ENCODE results near the gene NKG7.
A peak's percentile ranks its signal among the peaks of the same experiment; 100 is the strongest.

The NKG7 gene

GRCh38 chr19:51380379-51380778, 7.9 kb upstream of the NKG7 start:
- TF ChIP-seq Cebpa-rat (IDR thresholded peaks at IDR 0.05): no peak
- no peak overlapping the region for H3K4me3 ChIP-seq
- peak overlapping the region in 10 of 11 experiments; percentile 18 to 82 (median 72); a peak in 20 of 22 replicates for H3K4me2 ChIP-seq
- no peaks in the 10 kb centered on the region; a peak in 1 of 22 replicates for H3K36me3 ChIP-seq
- H3K4me1 ChIP-seq: peaks cover 13 to 51% (median 44%) of the 10 kb centered on the region in 10 experiments
- peak overlapping the region in 8 of 11 experiments; percentile 39 to 63 (median 48); a peak in 13 of 22 replicates for H3K27ac ChIP-seq
- H4K20me1 ChIP-seq: no peaks in the 10 kb centered on the region
- no peak overlapping the region; a peak in 1 of 22 replicates for H3K9ac ChIP-seq
- peaks cover 6 to 14% (median 12%) of the 10 kb centered on the region in 11 experiments; a peak in 21 of 22 replicates for H3K9me3 ChIP-seq (replicated peaks in 1 of 11)
- H3K27me3 ChIP-seq: no peaks in the 10 kb centered on the region

- TF ChIP-seq Cebpa-rat (IDR thresholded peaks at IDR 0.05): no peak
Observed at GRCh38 chr19:51377422-51377821, 5.0 kb upstream of the NKG7 start.

GRCh38 chr19:51375504-51376221, 3.2 kb upstream of the NKG7 start:
- H3K4me2 ChIP-seq: peak overlapping the region; percentile 62 to 100 (median 98)
- peak in 8 of 11 experiments; percentile 32 to 86 (median 63); a peak in 12 of 22 replicates for TF ChIP-seq Cebpa-rat (IDR thresholded peaks at IDR 0.05)
- peak overlapping the region in 10 of 11 experiments; percentile 6 to 73 (median 63); a peak in 18 of 22 replicates for H3K9ac ChIP-seq
- H3K27ac ChIP-seq: peak overlapping the region in 10 of 11 experiments; percentile 41 to 100 (median 98); a peak in 19 of 22 replicates
- H4K20me1 ChIP-seq: no peaks in the 10 kb centered on the region
- H3K4me1 ChIP-seq: peaks cover 59 to 91% (median 86%) of the 10 kb centered on the region in 10 experiments
- H3K36me3 ChIP-seq: no peaks in the 10 kb centered on the region
- H3K27me3 ChIP-seq: no peaks in the 10 kb centered on the region
- peaks cover 0 to 5% (median 0%) of the 10 kb centered on the region in 11 experiments; a peak in 3 of 22 replicates for H3K9me3 ChIP-seq (replicated peaks in 1 of 11)
- peak overlapping the region in 3 of 10 experiments; percentile 3 to 26 (median 18); a peak in 2 of 20 replicates for H3K4me3 ChIP-seq

More at GRCh38 chr19:51377422-51377821, 5.0 kb upstream of the NKG7 start:
- Histone ChIP-seq H3K9ac (no peak overlapping the region), H3K27ac (peak overlapping the region in 5 of 11 experiments; percentile 26 to 98 (median 37); a peak in 6 of 22 replicates), H4K20me1 (no peaks in the 10 kb centered on the region), H3K36me3 (no peaks in the 10 kb centered on the region; a peak in 1 of 22 replicates), H3K9me3 (replicated peaks in 1 of 11) (peaks cover 6 to 18% (median 12%) of the 10 kb centered on the region in 11 experiments; a peak in 21 of 22 replicates), H3K27me3 (no peaks in the 10 kb centered on the region), H3K4me3 (no peak overlapping the region), H3K4me1 (peaks cover 41 to 78% (median 72%) of the 10 kb centered on the region in 10 experiments), H3K4me2 (peak overlapping the region in 5 of 11 experiments; percentile 0 to 98 (median 37); a peak in 9 of 22 replicates)

- no peak for TF ChIP-seq Cebpa-rat (IDR thresholded peaks at IDR 0.05)
- 0 out of 22 replicates have a peak, but pooled peaks cover 0 to 5% (median 0%) of the 10 kb centered on the region in 11 experiments for H3K36me3 ChIP-seq
- H3K4me1 ChIP-seq: peaks cover 83 to 91% (median 88%) of the 10 kb centered on the region in 10 experiments
- H3K4me3 ChIP-seq: peak overlapping the region; percentile 16 to 87 (median 66); a peak in 19 of 20 replicates
- peak overlapping the region; percentile 39 to 100 (median 98); a peak in 21 of 22 replicates for H3K27ac ChIP-seq
- H3K9ac ChIP-seq: peak overlapping the region; percentile 67 to 96 (median 93)
- H3K27me3 ChIP-seq: no peaks in the 10 kb centered on the region
- H4K20me1 ChIP-seq: no peaks in the 10 kb centered on the region
- H3K9me3 ChIP-seq (replicated peaks in 1 of 11): 0 out of 22 replicates have a peak, but pooled peaks cover 0 to 5% (median 0%) of the 10 kb centered on the region in 11 experiments
- H3K4me2 ChIP-seq: peak overlapping the region; percentile 78 to 100 (median 99)
Observed at GRCh38 chr19:51372021-51372648, 319 bp downstream of the NKG7 start.

GRCh38 chr19:51371186-51371690, 1.2 kb downstream of the NKG7 start:
- TF ChIP-seq Cebpa-rat (IDR thresholded peaks at IDR 0.05): no peak
- Histone ChIP-seq H3K9ac (peak overlapping the region; percentile 17 to 96 (median 93); a peak in 20 of 22 replicates), H3K4me3 (peak overlapping the region in 9 of 10 experiments; percentile 41 to 87 (median 67); a peak in 19 of 20 replicates), H3K4me2 (peak overlapping the region; percentile 78 to 100 (median 99)), H3K4me1 (peaks cover 78 to 82% (median 80%) of the 10 kb centered on the region in 10 experiments), H3K9me3 (replicated peaks in 1 of 11) (0 out of 22 replicates have a peak, but pooled peaks cover 0 to 5% (median 0%) of the 10 kb centered on the region in 11 experiments), H3K36me3 (0 out of 22 replicates have a peak, but pooled peaks cover 0 to 5% (median 0%) of the 10 kb centered on the region in 11 experiments), H4K20me1 (no peaks in the 10 kb centered on the region), H3K27me3 (no peaks in the 10 kb centered on the region), H3K27ac (peak overlapping the region in 10 of 11 experiments; percentile 76 to 100 (median 98); a peak in 19 of 22 replicates)

GRCh38 chr19:51370230-51370629, 2.2 kb downstream of the NKG7 start:
- H3K4me1 ChIP-seq: peaks cover 70 to 78% (median 75%) of the 10 kb centered on the region in 10 experiments
- peak overlapping the region; percentile 78 to 100 (median 99) for H3K4me2 ChIP-seq
- peak overlapping the region in 7 of 10 experiments; percentile 41 to 87 (median 72); a peak in 12 of 20 replicates for H3K4me3 ChIP-seq
- H3K27ac ChIP-seq: peak overlapping the region in 10 of 11 experiments; percentile 36 to 100 (median 98); a peak in 17 of 22 replicates
- H3K27me3 ChIP-seq: no peaks in the 10 kb centered on the region
- TF ChIP-seq Cebpa-rat (IDR thresholded peaks at IDR 0.05): no peak
- H3K9ac ChIP-seq: peak overlapping the region; percentile 17 to 96 (median 93); a peak in 15 of 22 replicates
- H4K20me1 ChIP-seq: no peaks in the 10 kb centered on the region
- 0 out of 22 replicates have a peak, but pooled peaks cover 0 to 5% (median 0%) of the 10 kb centered on the region in 11 experiments for H3K9me3 ChIP-seq (replicated peaks in 1 of 11)
- 0 out of 22 replicates have a peak, but pooled peaks cover 0 to 5% (median 0%) of the 10 kb centered on the region in 11 experiments for H3K36me3 ChIP-seq

GRCh38 chr19:51368366-51369282, 3.8 kb downstream of the NKG7 start, which contains the start of gene CLDND2:
TSS of gene CLDND2 (minus strand) at chr19:51369003. CDS start at chr19:51368577, 426 bp downstream.
- no peak for TF ChIP-seq Cebpa-rat (IDR thresholded peaks at IDR 0.05)
- Histone ChIP-seq H3K27ac (peak within 1 kb of the TSS; percentile 51 to 99 (median 93); a peak in 21 of 22 replicates), H3K9ac (peak within 1 kb of the TSS; percentile 76 to 97 (median 93)), H4K20me1 (no peaks in the 10 kb centered on the region; a peak in 2 of 22 replicates), H3K4me2 (peak within 1 kb of the TSS; percentile 95 to 100 (median 99)), H3K4me3 (peak within 1 kb of the TSS; percentile 67 to 87 (median 80)), H3K27me3 (no peaks in the 10 kb centered on the region), H3K9me3 (replicated peaks in 1 of 11) (no peaks in the 10 kb centered on the region), H3K36me3 (0 out of 22 replicates have a peak, but pooled peaks cover 0 to 5% (median 0%) of the 10 kb centered on the region in 11 experiments), H3K4me1 (peaks cover 73 to 78% (median 75%) of the 10 kb centered on the region in 10 experiments)
